GM12878 (cell line): ENCODE measurements around the gene ZC3H10. TPM values are rescaled to one million over a fixed set of nuclear protein-coding genes. Genes with fewer than 3 reads are reported as not detected.

ENCODE experiments used
- ATAC-seq: fragments of 200-7000 bp; cut with Tn5 transposase; 3 replicates; pipeline ENCODE4 v1.9.1; 2020; ENCODE audit warnings: mild to moderate bottlenecking, moderate library complexity
- BruUV-seq: library from RNA; stranded (reverse); fragments of 400-500 nt; replicated peaks from 2 replicates; lab custom pipeline; 2021; lab: Mats Ljungman, UMichigan
- CTCF ChIA-PET: fragments of 300-600 bp; sonication (Branson Sonifier 250); formaldehyde crosslinking; extraction: SDS; loops from one replicate; lab custom pipeline; 2021; ENCODE audit warnings: inconsistent platforms; lab: Yijun Ruan, JAX
- POLR2A ChIA-PET: fragments of 350-600 bp; formaldehyde crosslinking; extraction: SDS; loops from one replicate; lab custom pipeline; 2021; ENCODE audit warnings: inconsistent platforms; lab: Charles Lee
- RAD21 ChIA-PET: fragments of 300-600 bp; sonication (Branson Sonifier 250); formaldehyde crosslinking; loops from one replicate; lab custom pipeline; 2023; ENCODE audit warnings: antibody characterized with exemption; ENCODE audit not compliant: unreplicated experiment; lab: Charles Lee
- SMC1A ChIA-PET: fragments of 300-600 bp; sonication (Branson Sonifier 250); formaldehyde crosslinking; loops from one replicate; lab custom pipeline; 2023; ENCODE audit not compliant: unreplicated experiment, uncharacterized antibody; lab: Charles Lee
- DNase-seq: peaks from one replicate; pipeline ENCODE4 v3.0.0-alpha.2; 2011; ENCODE audit warnings: low read depth, low spot score
- FAIRE-seq: peaks from 3 replicates; lab custom pipeline; 2011; peaks lifted over from hg19 to GRCh38; lab: Jason Lieb, UNC
- H2AFZ ChIP-seq: 2 replicates; pipeline ENCODE4 v1.6.0; 2011; ENCODE audit warnings: low read depth, low read length, control low read depth; ENCODE audit not compliant: control insufficient read depth
- H3K27ac ChIP-seq: 2 replicates; pipeline ENCODE4 v1.5.1; 2011; ENCODE audit warnings: control low read depth; ENCODE audit not compliant: control insufficient read depth, insufficient read depth
- H3K27me3 ChIP-seq, 2 experiments: replicated peaks in 1 of 2; 2 replicates each; pipeline versions ENCODE4 v1.6.0 to v1.6.1; 2011; ENCODE audit warnings: low read length in 1 of 2; ENCODE audit not compliant: control insufficient read depth in 2 of 2, insufficient read depth in 2 of 2
- H3K36me3 ChIP-seq, 2 experiments: 2 replicates each; pipeline ENCODE4 v1.5.1; 2011; ENCODE audit warnings: low read length in 1 of 2; ENCODE audit not compliant: control insufficient read depth in 2 of 2, insufficient read depth in 2 of 2
- H3K4me1 ChIP-seq: 2 replicates; pipeline ENCODE4 v1.6.1; 2011; ENCODE audit warnings: mild to moderate bottlenecking, low read length, moderate library complexity, mixed read lengths; ENCODE audit not compliant: control insufficient read depth, insufficient read depth
- H3K4me2 ChIP-seq: 2 replicates; pipeline ENCODE4 v1.6.0; 2011; ENCODE audit warnings: control low read depth; ENCODE audit not compliant: control insufficient read depth, insufficient read depth
- H3K4me3 ChIP-seq: fragments of 200-600 bp; sonication (generic); 2 replicates; pipeline ENCODE4 v1.5.1; 2016
- H3K79me2 ChIP-seq: 2 replicates; pipeline ENCODE4 v1.6.0; 2011; ENCODE audit warnings: low read length; ENCODE audit not compliant: control insufficient read depth, insufficient read depth
- H3K9ac ChIP-seq: 2 replicates; pipeline ENCODE4 v1.8.0; 2011; ENCODE audit warnings: low read length, control low read depth, mixed read lengths; ENCODE audit not compliant: control insufficient read depth, insufficient read depth
- H3K9me3 ChIP-seq: replicated peaks from 3 replicates; pipeline ENCODE4 v1.5.1; 2011; ENCODE audit warnings: mild to moderate bottlenecking, low read length; ENCODE audit not compliant: control insufficient read depth, insufficient read depth
- H4K20me1 ChIP-seq: 2 replicates; pipeline ENCODE4 v1.6.0; 2011; ENCODE audit not compliant: control insufficient read depth, insufficient read depth
- E2F8 ChIP-seq: fragments of 450-650 bp; IDR thresholded peaks from 2 replicates; pipeline ENCODE4 v1.6.1; 2018; ENCODE audit warnings: mild to moderate bottlenecking, low read depth, moderate library complexity; ENCODE audit not compliant: partially characterized antibody
- EZH2 ChIP-seq: IDR thresholded peaks from 2 replicates; pipeline ENCODE4 v1.6.1; 2012; ENCODE audit warnings: low read depth, mild to moderate bottlenecking, control low read depth, inconsistent platforms, low read length, borderline replicate concordance; ENCODE audit not compliant: control insufficient read depth
- FOS ChIP-seq: IDR thresholded peaks from 3 replicates; pipeline ENCODE4 v1.6.1; 2011; ENCODE audit warnings: borderline replicate concordance; ENCODE audit not compliant: insufficient read length; ENCODE audit errors: extremely low read depth
- HDAC6 ChIP-seq: fragments of 200-600 bp; sonication (generic); IDR thresholded peaks from one replicate; pipeline ENCODE4 v1.8.0; 2017; ENCODE audit warnings: antibody characterized with exemption; ENCODE audit not compliant: unreplicated experiment
- KDM1A ChIP-seq: fragments of 200-600 bp; sonication (generic); IDR thresholded peaks from 2 replicates; pipeline ENCODE4 v1.6.1; 2016; ENCODE audit warnings: borderline replicate concordance
- PBX3 ChIP-seq: IDR thresholded peaks from 2 replicates; pipeline ENCODE4 v1.6.1; 2011; ENCODE audit warnings: mild to moderate bottlenecking, low read depth, low read length, moderate library complexity; ENCODE audit not compliant: insufficient replicate concordance
- PML ChIP-seq: IDR thresholded peaks from 2 replicates; pipeline ENCODE4 v1.6.1; 2012; ENCODE audit warnings: low read length, inconsistent platforms
- POLR2A ChIP-seq: IDR thresholded peaks from 2 replicates; pipeline ENCODE4 v1.6.1; 2011; ENCODE audit warnings: low read depth, mild to moderate bottlenecking, low read length
- POLR2AphosphoS5 ChIP-seq: IDR thresholded peaks from 2 replicates; pipeline ENCODE4 v1.6.1; 2011; ENCODE audit warnings: mild to moderate bottlenecking, low read length, inconsistent platforms
- SMARCA5 ChIP-seq: fragments of 450-650 bp; IDR thresholded peaks from 2 replicates; pipeline ENCODE4 v1.6.1; 2017; ENCODE audit warnings: mild to moderate bottlenecking
- SRF ChIP-seq, 2 experiments: IDR thresholded peaks; 2 replicates each; pipeline ENCODE4 v1.6.1; 2011; ENCODE audit warnings: low read depth in 2 of 2, low read length in 2 of 2, mild to moderate bottlenecking in 1 of 2, moderate library complexity in 1 of 2
- TAF1 ChIP-seq: IDR thresholded peaks from 2 replicates; pipeline ENCODE4 v1.6.1; 2011; ENCODE audit warnings: mild to moderate bottlenecking, low read depth, low read length, borderline replicate concordance
- ZSCAN29 ChIP-seq: fragments of 450-650 bp; IDR thresholded peaks from 2 replicates; pipeline ENCODE4 v1.6.1; 2017; ENCODE audit warnings: mild to moderate bottlenecking, moderate library complexity
- WGBS: methylation state at CpG from one replicate; pipeline ENCODE4 v1.1.6; 2016; ENCODE audit warnings: low lambda C conversion rate; ENCODE audit not compliant: insufficient replicate concordance, insufficient coverage; ENCODE audit errors: missing lambda C conversion rate; 5-methylcytosine and 5-hydroxymethylcytosine counted together
- in situ Hi-C: fragments of 300-500 bp; cut with MboI; formaldehyde crosslinking; loops from 9 replicates; pipeline ENCODE4 v1.14.3; 2018; ENCODE audit warnings: mixed read lengths
- intact Hi-C: fragments of 100-400 bp; cut with micrococcal nuclease; formaldehyde crosslinking; loops from one replicate; pipeline ENCODE4 v1.14.2; 2022; ENCODE audit not compliant: unreplicated experiment
- polyA plus RNA-seq, 11 experiments: library from polyadenylated mRNA; depleted of rRNA in 4 of 11; unstranded in 6 of 11; stranded (reverse) in 5 of 11; fragments of >200 nt; fragmentation: Nextera tagmentation in 4 of 11; fragmentation: Illumina TruSeq in 1 of 11; extraction: Ambion mirVana in 4 of 11; extraction: Trizol in 1 of 11; gene quantifications; 1 replicate in 1 of 11; 2 replicates in 10 of 11; pipeline versions ENCODE4 v1.2.1 to v1.2.3, GENCODE V29; 2011 to 2016; ENCODE audit warnings: inconsistent platforms in 2 of 11, missing spikeins in 2 of 11, low read depth in 1 of 11
- total RNA-seq, 4 experiments: library from RNA; depleted of rRNA in 3 of 4; stranded (reverse); fragments of >200 nt in 3 of 4; fragmentation: Illumina TruSeq in 1 of 4; extraction: Trizol in 1 of 4; gene quantifications; 2 replicates each; pipeline versions ENCODE4 v1.2.1 to v1.2.3, GENCODE V29; 2013 to 2021
- TF ChIP-seq, protein P1 (sequence below): IDR thresholded peaks from 2 replicates; pipeline ENCODE4 v1.6.1; 2012; ENCODE audit warnings: low read depth, low read length, improper control_type of control experiment

Gene ZC3H10
- total and polyA plus RNA-seq, 10 of the 15 experiments (the other 5 are each of a cell fraction or from before 2014, with no cell fraction given) = 0.56 to 6.4 (median 3.7) TPM

GRCh38 chr12:56158926-56159461 is 40.9 kb downstream of the ZC3H10 start:
- Histone ChIP-seq H4K20me1 (no peaks in the 10 kb centered on the region), H3K4me2 (peak overlapping the region; percentile 98), H2AFZ (no peak overlapping the region), H3K4me1 (peaks cover 17% of the 10 kb centered on the region), H3K27me3 (no peaks in the 10 kb centered on the region), H3K9ac (peak overlapping the region; percentile 89), H3K36me3 (peaks cover 23 to 28% of the 10 kb centered on the region in 2 experiments), H3K9me3 (no peaks in the 10 kb centered on the region), H3K79me2 (peaks cover 39% of the 10 kb centered on the region), H3K4me3 (peak overlapping the region; percentile 90), H3K27ac (peak overlapping the region; percentile 91)
- ChIA-PET SMC1A (interaction anchor here (0.6 to 2.4 kb wide), 5 partner anchors 17 to 34 kb away, joined by 3 to 12 read pairs (median 3); partner anchors contain the start of genes ESYT1 and SMARCC2), RAD21 (interaction anchor here (1.2 to 2.8 kb wide), 7 partner anchors 17 to 62 kb away, joined by 3 to 18 read pairs (median 5); partner anchors contain the start of genes ESYT1, RNF41, SMARCC2 and ZC3H10), CTCF (interaction anchor here (0.6 to 2.2 kb wide), 11 partner anchors 14 to 430 kb away, joined by 3 to 13 read pairs (median 4); partner anchors contain the start of genes CD63, ESYT1 and SMARCC2), POLR2A (interaction anchor here (0.5 to 2.5 kb wide), 16 partner anchors 8 to 1094 kb away, joined by 3 to 19 read pairs (median 4); partner anchors contain the start of genes ESYT1, PA2G4, RAB5B and RNF41)
- in situ Hi-C loops (no loop called here), intact Hi-C loops (loop anchor here (2.0 kb wide), 1 partner anchor 30 kb away; the partner anchor contains the start of gene SMARCC2)
- ATAC-seq (peak; percentile 18), FAIRE-seq (peak; percentile 18), DNase-seq (no peak)
- WGBS = 0% methylated on average over 6 of the region's 6 CpGs
- TSS peak; percentile 73 for BruUV-seq
- TF ChIP-seq SMARCA5 (no peak), ZSCAN29 (no peak), KDM1A (no peak), FOS (no peak), SRF (IDR thresholded peaks at IDR 0.05; ENCODE audit: low read depth in 2 of 2, low read length in 2 of 2) (peak in 1 of 2 experiments; percentile 78; a peak in 3 of 4 replicates), PML (no peak), TAF1 (0 out of 2 replicates have a peak, but pooled peaks have one; percentile 16), HDAC6 (no peak), POLR2A (peak; percentile 31; the same call in 1 of the 2 replicates), PBX3 (peak; percentile 22), E2F8 (no peak), EZH2 (no peak), POLR2AphosphoS5 (no peak)
- TF ChIP-seq, protein P1, sequence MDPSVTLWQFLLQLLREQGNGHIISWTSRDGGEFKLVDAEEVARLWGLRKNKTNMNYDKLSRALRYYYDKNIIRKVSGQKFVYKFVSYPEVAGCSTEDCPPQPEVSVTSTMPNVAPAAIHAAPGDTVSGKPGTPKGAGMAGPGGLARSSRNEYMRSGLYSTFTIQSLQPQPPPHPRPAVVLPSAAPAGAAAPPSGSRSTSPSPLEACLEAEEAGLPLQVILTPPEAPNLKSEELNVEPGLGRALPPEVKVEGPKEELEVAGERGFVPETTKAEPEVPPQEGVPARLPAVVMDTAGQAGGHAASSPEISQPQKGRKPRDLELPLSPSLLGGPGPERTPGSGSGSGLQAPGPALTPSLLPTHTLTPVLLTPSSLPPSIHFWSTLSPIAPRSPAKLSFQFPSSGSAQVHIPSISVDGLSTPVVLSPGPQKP = no peak
